Ishikawa (cell line): ENCODE results near the gene NAA25.

Experiments used
- EP300 ChIP-seq: IDR thresholded peaks from 2 replicates; pipeline ENCODE4 v1.6.1; 2012; ENCODE audit warnings: borderline replicate concordance
- MAX ChIP-seq: IDR thresholded peaks from 2 replicates; pipeline ENCODE4 v1.6.1; 2012
- RAD21 ChIP-seq: IDR thresholded peaks from 2 replicates; pipeline ENCODE4 v1.6.1; 2012; ENCODE audit warnings: low read depth
- USF1 ChIP-seq: IDR thresholded peaks from 2 replicates; pipeline ENCODE4 v1.6.1; 2012

GRCh38 chr12:112018571-112019237 lies 89.9 kb downstream of the NAA25 start:
- TF ChIP-seq EP300 (no peak), RAD21 (no peak), USF1 (no peak), MAX (no peak)
